LoVo (cell line): ENCODE measurements around the gene ATP5PB.

Experiments used
- DNase-seq: peaks from one replicate; pipeline ENCODE4 v3.0.0-alpha.2; 2016; ENCODE audit warnings: low spot score

ATP5PB gene

GRCh38 chr1:111448918-111449702 lies at the start of gene ATP5PB, which contains the start of gene WDR77:
TSS of gene ATP5PB (plus strand) at chr1:111449464. CDS start at chr1:111449542, 78 bp downstream.
TSS of gene WDR77 (minus strand) at chr1:111449256. CDS start at chr1:111449169, 87 bp downstream.
- DNase-seq, result peak; percentile 99

GRCh38 chr1:111399792-111400610 lies 49.3 kb upstream of the ATP5PB start:
- DNase-seq, result peak; percentile 44

- no peak for DNase-seq
These were observed 47.2 kb upstream of the ATP5PB start for GRCh38 chr1:111402083-111402482.

DNA sequence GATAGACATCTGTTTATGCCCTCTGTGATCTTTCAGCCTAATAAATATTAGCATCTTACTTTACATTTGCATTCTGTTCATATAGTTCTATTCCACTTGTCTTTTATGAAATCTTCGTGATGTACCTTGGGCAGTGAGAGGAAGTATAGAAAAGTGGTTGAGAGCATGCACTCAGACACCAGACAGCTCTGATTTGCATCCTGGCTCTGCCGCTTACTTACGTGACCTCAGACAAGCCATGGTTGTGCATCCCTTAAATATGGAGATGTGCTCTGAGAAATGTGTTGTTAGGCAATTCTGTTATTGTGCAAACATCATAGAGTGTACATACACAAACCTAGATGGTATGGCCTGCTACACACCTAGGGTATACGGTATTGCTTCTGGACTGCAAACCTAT lies 44.7 kb upstream of the ATP5PB start:
- no peak for DNase-seq

GRCh38 chr1:111406321-111406768 lies 42.9 kb upstream of the ATP5PB start:
- no peak for DNase-seq

GRCh38 chr1:111407301-111407700 lies 42.0 kb upstream of the ATP5PB start:
- no peak for DNase-seq

- DNase-seq, result no peak
These were observed 36.4 kb upstream of the ATP5PB start for GRCh38 chr1:111412839-111413238.

- no peak for DNase-seq
These were observed 34.5 kb upstream of the ATP5PB start for GRCh38 chr1:111414756-111415155.

GRCh38 chr1:111415461-111415860 lies 33.8 kb upstream of the ATP5PB start:
- DNase-seq, result no peak

DNA sequence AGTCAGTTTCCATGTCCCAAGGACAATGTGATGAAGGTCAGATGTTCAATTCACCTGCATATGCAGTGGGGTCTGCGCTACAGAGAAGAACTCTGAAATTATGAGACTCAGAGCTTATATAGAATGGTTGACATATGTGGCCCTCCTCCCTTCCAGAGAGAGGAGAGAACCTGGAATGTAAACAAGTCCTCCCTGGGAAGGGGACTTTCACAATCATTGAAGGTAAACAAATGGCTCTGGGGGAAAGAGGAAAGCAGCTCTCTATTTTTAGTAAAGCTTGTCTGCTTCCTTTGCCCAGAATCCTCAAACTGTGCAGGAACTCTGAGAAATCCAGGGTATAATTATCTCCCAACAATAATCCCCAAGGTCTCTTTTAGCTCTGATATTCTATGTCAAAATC lies 31.5 kb upstream of the ATP5PB start:
- DNase-seq, result no peak

- no peak for DNase-seq
These were observed 30.2 kb upstream of the ATP5PB start for GRCh38 chr1:111419037-111419436.

- no peak for DNase-seq
These were observed 28.9 kb upstream of the ATP5PB start for GRCh38 chr1:111420377-111420776.

DNA sequence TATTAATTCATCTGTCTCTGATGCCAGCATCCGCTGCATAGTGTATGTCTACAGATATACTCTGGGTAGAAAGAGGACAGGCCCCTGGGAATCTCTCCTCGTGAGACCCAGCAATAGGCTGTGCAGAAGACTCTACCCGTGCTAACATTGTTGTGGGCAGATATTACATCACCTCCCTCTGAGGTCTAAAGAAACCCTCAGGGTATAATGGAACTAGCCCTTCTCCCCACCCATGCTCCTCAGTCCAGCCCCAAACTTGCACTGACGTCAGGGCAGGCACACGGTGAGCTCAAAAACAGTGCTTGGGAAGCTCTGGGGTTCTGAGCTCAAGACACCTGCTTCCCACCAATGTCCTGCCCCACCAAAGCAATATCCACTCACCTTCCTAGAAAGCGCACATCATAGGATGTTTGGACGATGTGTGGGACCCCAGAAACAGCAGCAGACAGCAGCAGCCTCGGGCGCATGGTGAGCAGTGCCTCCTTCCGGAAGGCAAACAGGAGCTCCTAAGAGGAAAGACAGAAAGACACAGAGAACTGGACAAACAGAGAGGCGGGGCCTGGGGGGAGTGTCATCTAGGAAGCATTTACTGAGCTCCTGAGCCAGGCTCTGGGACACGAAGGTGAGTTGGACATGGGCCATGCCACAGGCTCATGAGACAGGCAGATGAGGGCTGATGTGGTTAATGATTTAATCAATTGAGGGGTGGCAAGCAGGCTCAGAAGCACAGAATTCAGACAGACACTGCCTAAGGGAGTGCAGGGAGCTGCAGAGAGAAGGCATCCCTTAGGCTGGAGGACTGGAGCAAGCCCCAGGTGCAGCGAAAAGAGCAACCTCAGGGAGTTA lies 26.5 kb upstream of the ATP5PB start:
- DNase-seq, result peak; percentile 57

DNA sequence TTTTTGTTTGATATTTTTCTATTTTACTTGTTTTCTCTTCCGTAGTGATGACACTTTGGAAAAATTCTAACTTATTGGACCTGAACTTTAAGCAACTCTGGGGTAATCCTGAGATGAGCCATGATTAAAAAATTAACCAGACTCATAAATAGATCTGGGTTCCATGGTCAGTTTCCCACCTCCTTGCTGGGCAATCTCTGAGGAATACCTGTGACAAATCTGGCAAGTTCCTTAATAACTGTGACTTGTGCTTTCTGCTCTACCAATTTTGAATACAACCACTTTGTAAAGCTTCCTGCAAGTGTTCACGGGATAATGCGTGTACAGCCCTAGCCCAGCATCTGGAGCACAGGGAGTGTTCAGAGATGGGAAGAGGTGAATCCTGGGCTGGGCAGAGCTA lies 25.0 kb upstream of the ATP5PB start:
- no peak for DNase-seq

DNA sequence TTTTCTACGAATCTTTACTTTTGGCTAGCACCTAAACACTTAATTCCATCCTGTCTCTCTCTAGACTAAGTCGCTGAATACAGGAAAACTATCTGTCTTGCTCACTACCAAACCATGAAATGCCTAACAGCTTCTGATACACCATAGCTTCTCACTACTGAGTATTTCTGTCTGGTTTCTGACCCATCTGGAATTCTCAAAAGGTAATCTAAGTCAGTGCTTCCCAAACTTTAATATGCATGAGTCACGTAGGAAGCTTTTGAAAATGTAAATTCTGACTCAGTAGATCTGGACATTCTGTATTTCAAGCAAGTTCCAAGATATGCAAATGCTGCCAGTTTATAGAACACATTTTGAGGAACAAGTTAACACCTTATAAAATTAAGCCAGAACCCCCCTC lies 12.5 kb upstream of the ATP5PB start:
- DNase-seq, result no peak

DNA sequence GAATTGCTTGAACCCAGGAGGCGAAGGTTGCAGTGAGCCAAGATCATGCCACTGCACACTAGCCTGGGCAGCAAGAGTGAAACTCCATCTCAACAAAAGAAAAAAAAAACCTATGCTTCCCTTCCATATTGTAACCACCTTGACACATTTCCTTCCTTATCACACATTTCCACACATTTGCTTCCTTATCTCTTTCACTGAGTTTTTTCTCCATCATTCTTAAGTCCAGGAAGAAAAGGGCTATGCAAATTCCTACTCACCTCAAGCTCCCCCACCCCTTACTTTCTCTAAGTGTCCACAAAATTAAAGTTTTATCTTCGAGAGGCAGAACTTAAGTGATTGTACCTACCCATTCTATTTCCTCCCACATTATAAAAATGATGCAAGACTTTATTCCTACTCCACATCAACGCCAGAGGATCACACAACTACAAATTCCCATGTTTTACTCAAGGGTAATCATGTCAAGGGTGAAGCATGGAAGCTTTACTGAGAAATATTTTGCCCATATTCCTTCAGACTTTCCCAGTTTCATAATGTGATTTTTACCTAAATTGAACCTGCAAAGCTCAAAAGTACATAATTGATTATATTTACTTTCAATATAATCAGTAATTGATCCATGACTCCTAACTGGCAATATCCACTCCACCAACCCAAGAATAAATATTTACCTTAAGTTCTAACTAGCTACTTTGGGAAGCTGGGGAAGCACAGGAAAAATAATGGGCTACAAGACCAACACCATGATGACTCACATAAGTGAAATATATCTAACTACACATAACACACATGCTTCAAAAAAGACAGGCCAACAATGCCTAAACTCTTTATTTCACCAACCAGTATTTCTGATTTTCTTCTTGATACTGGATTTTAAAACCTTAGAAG lies 9.6 kb upstream of the ATP5PB start:
- no peak for DNase-seq

DNA sequence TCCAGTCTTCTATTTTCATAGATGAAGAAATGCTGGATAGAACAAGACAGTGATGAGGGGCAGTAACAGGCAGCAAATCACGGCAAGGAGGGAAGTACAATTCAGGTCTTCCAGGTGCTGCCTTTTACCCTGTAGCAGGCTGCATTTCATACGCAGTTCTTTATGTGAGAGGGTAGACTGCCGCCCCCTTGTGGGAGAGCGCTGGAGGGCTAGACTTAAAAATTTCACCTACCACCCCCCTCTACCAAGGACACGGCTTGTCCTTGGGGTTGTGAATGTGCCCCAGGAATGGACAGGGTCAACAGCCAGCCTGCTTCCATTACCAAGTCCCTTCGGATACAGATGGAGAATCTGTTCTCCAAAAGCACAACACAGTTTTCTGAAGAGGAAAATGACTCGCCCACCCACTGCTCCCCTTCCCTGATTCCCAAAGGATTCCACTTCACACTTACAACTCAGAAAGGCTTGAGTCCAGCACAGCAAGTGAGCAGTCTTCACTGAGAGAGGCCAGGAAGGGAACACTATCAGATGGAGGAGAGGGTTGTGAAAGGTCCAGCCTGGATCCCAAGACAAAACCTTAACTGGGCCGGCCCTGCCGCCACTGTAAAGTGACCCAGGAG lies 7.6 kb upstream of the ATP5PB start:
- no peak for DNase-seq

DNA sequence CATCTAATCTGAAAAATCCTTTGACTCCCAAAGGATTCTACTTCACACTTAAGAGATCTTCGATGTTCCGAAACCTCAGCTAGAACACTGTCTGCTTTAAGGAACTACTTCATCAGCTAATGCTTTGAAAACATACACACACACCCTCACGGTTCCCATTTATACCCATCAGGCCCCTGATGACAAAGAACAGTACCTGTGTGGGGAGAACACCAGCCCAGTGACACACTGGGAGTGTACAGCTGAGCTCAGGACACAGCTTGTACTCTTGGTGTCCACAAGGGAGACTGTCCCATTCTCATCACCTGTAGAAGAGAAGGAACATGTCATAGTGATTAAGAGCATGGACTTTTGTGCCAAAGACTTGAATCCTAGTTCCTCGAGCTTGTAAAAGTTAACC lies 6.8 kb upstream of the ATP5PB start:
- no peak for DNase-seq

GRCh38 chr1:111444031-111444430 lies 5.2 kb upstream of the ATP5PB start:
- no peak for DNase-seq

DNA sequence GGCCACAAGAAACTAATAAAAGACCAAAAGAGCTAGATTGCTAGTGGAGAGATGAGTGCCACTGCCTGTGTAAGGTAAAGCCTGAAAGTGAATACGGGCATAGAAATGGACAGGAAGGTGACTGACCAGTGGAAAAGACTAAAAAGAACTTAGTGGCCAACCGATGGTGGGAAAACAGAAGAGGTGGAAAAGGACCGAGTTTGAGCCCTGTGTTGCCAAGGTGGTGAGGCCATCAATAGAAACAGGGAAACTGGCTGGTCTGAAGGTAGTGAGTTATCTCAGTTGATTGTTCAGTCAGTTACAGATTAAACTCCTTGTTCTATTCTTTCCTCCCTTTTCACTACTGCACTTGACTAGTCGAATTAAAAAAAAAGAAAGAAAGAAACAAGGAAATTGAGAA lies 2.7 kb upstream of the ATP5PB start:
- no peak for DNase-seq
